Measurements from ENCODE around the gene COL8A1. TPM values are rescaled to one million over a fixed set of nuclear protein-coding genes. Genes with fewer than 3 reads are reported as not detected.

Gene COL8A1
- total RNA-seq, 1 donor from 2014 or later: 23.1 TPM

- TF ChIP-seq CTCF (IDR thresholded peaks at IDR 0.05): no peak
- no peak for TF ChIP-seq POLR2A (IDR thresholded peaks at IDR 0.05)
- TF ChIP-seq POLR2AphosphoS5 (IDR thresholded peaks at IDR 0.05; ENCODE audit: insufficient read depth in 1 of 2, low read depth in 1 of 2): no peak
- intact Hi-C loops (cut with DNase I): no loop called here
- Histone ChIP-seq H3K27me3 (no peaks in the 10 kb centered on the region), H3K9me3 (no peaks in the 10 kb centered on the region), H3K4me3 (no peak overlapping the region), H3K4me1 (no peaks in the 10 kb centered on the region), H3K27ac (no peak overlapping the region), H3K36me3 (no peaks in the 10 kb centered on the region)
- DNase-seq (ENCODE audit: extremely low spot score in 2 of 2): peak in 1 of 2 donors; percentile 93
These were observed 20.6 kb downstream of the COL8A1 start for GRCh38 chr3:99659032-99659431.

- Histone ChIP-seq H3K27ac (peak overlapping the region; percentile 30), H3K27me3 (no peaks in the 10 kb centered on the region), H3K4me1 (no peaks in the 10 kb centered on the region), H3K36me3 (no peaks in the 10 kb centered on the region), H3K9me3 (no peaks in the 10 kb centered on the region), H3K4me3 (no peak overlapping the region)
- DNase-seq (ENCODE audit: extremely low spot score in 2 of 2): no peak
- intact Hi-C loops (cut with DNase I): no loop called here
- TF ChIP-seq POLR2AphosphoS5 (IDR thresholded peaks at IDR 0.05; ENCODE audit: insufficient read depth in 1 of 2, low read depth in 1 of 2) (no peak), POLR2A (IDR thresholded peaks at IDR 0.05) (no peak), CTCF (IDR thresholded peaks at IDR 0.05) (no peak)
These were observed 21.6 kb downstream of the COL8A1 start for GRCh38 chr3:99659951-99660350.

- Histone ChIP-seq H3K36me3 (no peaks in the 10 kb centered on the region), H3K4me3 (no peak overlapping the region), H3K27me3 (no peaks in the 10 kb centered on the region), H3K4me1 (no peaks in the 10 kb centered on the region), H3K9me3 (no peaks in the 10 kb centered on the region), H3K27ac (no peak overlapping the region)
- intact Hi-C loops (cut with DNase I): no loop called here
- TF ChIP-seq POLR2A (IDR thresholded peaks at IDR 0.05) (no peak), POLR2AphosphoS5 (IDR thresholded peaks at IDR 0.05; ENCODE audit: insufficient read depth in 1 of 2, low read depth in 1 of 2) (no peak), CTCF (IDR thresholded peaks at IDR 0.05) (no peak)
- DNase-seq (ENCODE audit: extremely low spot score in 2 of 2): no peak
These were observed 24.6 kb downstream of the COL8A1 start for GRCh38 chr3:99662838-99663570.

- H3K36me3 ChIP-seq: no peaks in the 10 kb centered on the region
- no peaks in the 10 kb centered on the region for H3K27me3 ChIP-seq
- TF ChIP-seq POLR2AphosphoS5 (IDR thresholded peaks at IDR 0.05; ENCODE audit: insufficient read depth in 1 of 2, low read depth in 1 of 2) (no peak), POLR2A (IDR thresholded peaks at IDR 0.05) (no peak)
- H3K9me3 ChIP-seq: no peaks in the 10 kb centered on the region
- intact Hi-C loops (cut with DNase I): no loop called here
- H3K4me1 ChIP-seq: no peaks in the 10 kb centered on the region
- no peak overlapping the region for H3K4me3 ChIP-seq
- H3K27ac ChIP-seq: no peak overlapping the region
- DNase-seq (ENCODE audit: extremely low spot score in 2 of 2): no peak
These were observed 25.6 kb downstream of the COL8A1 start for GRCh38 chr3:99663977-99664376.

GRCh38 chr3:99665017-99665416 is 26.6 kb downstream of the COL8A1 start:
- H3K36me3 ChIP-seq: no peaks in the 10 kb centered on the region
- H3K4me1 ChIP-seq: no peaks in the 10 kb centered on the region
- no peak overlapping the region for H3K4me3 ChIP-seq
- no peak for TF ChIP-seq POLR2AphosphoS5 (IDR thresholded peaks at IDR 0.05; ENCODE audit: insufficient read depth in 1 of 2, low read depth in 1 of 2)
- TF ChIP-seq POLR2A (IDR thresholded peaks at IDR 0.05): no peak
- TF ChIP-seq CTCF (IDR thresholded peaks at IDR 0.05): no peak
- no peak overlapping the region for H3K27ac ChIP-seq
- no peaks in the 10 kb centered on the region for H3K9me3 ChIP-seq
- intact Hi-C loops (cut with DNase I): no loop called here
- no peaks in the 10 kb centered on the region for H3K27me3 ChIP-seq
- no peak for DNase-seq (ENCODE audit: extremely low spot score in 2 of 2)

Measured in vagina (tissue), 2 donors.